ENCODE measurements around the gene RTN4RL1.

The RTN4RL1 gene

GRCh38 chr17:2025220-2025621 is at the start of gene RTN4RL1:
TSS of gene RTN4RL1 (minus strand) at chr17:2025334. CDS start at chr17:2024865, 469 bp downstream.
- TF ChIP-seq, protein P1, sequence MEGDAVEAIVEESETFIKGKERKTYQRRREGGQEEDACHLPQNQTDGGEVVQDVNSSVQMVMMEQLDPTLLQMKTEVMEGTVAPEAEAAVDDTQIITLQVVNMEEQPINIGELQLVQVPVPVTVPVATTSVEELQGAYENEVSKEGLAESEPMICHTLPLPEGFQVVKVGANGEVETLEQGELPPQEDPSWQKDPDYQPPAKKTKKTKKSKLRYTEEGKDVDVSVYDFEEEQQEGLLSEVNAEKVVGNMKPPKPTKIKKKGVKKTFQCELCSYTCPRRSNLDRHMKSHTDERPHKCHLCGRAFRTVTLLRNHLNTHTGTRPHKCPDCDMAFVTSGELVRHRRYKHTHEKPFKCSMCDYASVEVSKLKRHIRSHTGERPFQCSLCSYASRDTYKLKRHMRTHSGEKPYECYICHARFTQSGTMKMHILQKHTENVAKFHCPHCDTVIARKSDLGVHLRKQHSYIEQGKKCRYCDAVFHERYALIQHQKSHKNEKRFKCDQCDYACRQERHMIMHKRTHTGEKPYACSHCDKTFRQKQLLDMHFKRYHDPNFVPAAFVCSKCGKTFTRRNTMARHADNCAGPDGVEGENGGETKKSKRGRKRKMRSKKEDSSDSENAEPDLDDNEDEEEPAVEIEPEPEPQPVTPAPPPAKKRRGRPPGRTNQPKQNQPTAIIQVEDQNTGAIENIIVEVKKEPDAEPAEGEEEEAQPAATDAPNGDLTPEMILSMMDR (IDR thresholded peaks at IDR 0.05) = no peak

GRCh38 chr17:2074919-2075318 is 49.8 kb upstream of the RTN4RL1 start:
- TF ChIP-seq, protein P1 (IDR thresholded peaks at IDR 0.05) = no peak

GRCh38 chr17:2071455-2072281 is 46.5 kb upstream of the RTN4RL1 start:
- TF ChIP-seq, protein P1 (IDR thresholded peaks at IDR 0.05) = no peak

GRCh38 chr17:2071024-2071385 is 45.9 kb upstream of the RTN4RL1 start:
- TF ChIP-seq, protein P1 (IDR thresholded peaks at IDR 0.05) = no peak

DNA sequence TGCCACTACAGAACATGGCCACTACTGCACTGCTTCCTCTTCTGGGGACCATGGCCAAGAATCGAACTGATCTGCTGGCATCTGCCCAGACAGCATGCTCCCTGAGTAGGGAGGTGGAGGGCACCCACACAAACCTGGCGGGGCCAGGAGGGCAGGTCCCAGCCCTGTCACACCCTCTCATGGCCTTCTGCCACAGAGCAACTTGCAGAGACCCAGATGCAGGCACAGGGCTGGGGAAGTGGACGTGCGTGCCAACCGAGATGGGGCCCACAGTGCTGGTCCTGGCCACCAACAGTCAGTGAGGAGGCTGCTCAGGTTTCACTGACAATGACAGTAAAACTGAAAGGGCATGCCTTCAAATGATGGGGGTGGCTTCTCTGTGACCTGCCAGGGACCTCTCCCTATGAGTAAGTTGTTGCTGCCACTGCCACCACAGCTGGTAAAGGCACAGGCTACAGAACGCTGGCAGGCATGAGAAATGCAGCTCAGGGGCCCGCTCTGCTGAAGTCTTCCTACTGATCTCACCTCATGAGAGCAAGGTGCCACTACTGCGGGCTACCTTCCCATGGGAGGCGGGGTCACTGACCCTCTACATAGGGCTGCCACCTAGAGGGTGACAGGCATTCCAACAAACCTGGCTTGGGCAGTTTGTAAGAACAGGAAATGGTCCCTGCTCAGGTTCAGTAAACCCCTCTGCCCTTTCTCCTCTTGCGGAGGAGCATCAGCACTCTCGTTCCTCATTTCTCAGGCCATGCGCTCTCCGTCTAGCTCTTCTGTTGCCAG is 45.3 kb upstream of the RTN4RL1 start:
- TF ChIP-seq, protein P1 (IDR thresholded peaks at IDR 0.05) = no peak

DNA sequence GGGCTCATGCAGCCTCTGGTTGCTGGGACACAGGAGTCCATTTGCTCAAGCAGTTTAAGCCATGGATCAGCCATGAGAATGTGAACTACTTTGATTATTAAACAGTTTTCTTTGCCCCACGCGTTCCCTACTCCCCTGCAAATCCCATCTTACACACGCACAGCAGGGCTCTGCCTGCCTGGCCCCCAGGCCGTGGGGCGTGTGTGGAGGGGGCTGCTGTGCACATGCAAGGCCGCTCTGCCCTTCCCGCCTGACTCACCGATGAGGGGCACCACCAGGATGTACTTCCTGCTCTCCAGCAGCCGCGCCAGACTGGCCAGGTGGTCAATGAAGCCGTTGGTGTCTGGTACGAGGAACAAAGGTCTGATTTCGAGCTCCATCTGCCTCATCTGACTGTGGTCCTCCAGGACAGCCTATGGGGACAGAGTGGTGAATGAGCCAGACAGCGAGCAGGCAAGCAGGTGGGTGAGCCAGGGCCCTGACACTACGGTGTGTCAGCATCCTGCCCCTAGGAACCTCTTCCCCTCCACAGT is 43.5 kb upstream of the RTN4RL1 start:
- TF ChIP-seq, protein P1 (IDR thresholded peaks at IDR 0.05) = no peak

GRCh38 chr17:2068031-2068518 is 42.9 kb upstream of the RTN4RL1 start:
- TF ChIP-seq, protein P1 (IDR thresholded peaks at IDR 0.05) = no peak
